Omental fat pad (tissue), 4 donors: ENCODE results near the gene MYOG. TPM values are rescaled to one million over a fixed set of nuclear protein-coding genes. Genes with fewer than 3 reads are reported as not detected.

ENCODE experiments used
- ATAC-seq: fragments of 150-250 bp; one replicate; pipeline ENCODE4 v1.9.1; 2016; ENCODE audit warnings: mild to moderate bottlenecking, moderate library complexity; ENCODE audit not compliant: low FRiP score
- DNase-seq: peaks from one replicate; pipeline ENCODE4 v3.0.0-alpha.2; 2019; ENCODE audit warnings: low spot score
- total RNA-seq, 4 donors: library from RNA; depleted of rRNA; stranded (reverse); fragments of >200 nt; gene quantifications; one replicate each; pipeline ENCODE4 v1.1.0, GENCODE V29; 2016
- TF ChIP-seq, protein P1 (sequence below), 3 donors: fragments of 450-650 bp; IDR thresholded peaks; one replicate each; pipeline ENCODE4 v1.5.1; 2016 to 2017; ENCODE audit warnings: antibody characterized with exemption in 3 of 3, mild to moderate bottlenecking in 3 of 3, moderate library complexity in 2 of 3

MYOG gene
- total RNA-seq, 4 donors from 2014 or later: not detected

DNA sequence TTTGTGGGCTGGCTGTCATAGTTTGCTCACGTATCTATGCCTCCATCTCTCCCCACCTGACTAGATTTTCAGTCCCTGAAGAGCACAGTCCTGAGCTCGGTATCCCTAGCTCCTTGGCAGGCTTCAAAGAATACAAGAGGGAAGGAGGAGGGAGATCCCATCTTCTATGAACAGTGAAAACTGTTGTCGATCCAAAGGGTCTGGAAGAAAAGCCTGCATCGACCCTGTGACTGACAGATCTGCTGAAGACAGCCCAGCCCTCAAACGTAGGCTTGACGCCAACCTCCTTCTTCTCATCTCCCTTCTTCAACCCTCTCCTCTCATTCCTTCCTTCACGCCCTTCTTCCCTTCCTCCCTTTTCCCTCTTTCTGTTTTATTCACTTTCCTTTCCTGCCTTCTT is 28.4 kb upstream of the MYOG start:
- ATAC-seq: no peak
- TF ChIP-seq, protein P1, sequence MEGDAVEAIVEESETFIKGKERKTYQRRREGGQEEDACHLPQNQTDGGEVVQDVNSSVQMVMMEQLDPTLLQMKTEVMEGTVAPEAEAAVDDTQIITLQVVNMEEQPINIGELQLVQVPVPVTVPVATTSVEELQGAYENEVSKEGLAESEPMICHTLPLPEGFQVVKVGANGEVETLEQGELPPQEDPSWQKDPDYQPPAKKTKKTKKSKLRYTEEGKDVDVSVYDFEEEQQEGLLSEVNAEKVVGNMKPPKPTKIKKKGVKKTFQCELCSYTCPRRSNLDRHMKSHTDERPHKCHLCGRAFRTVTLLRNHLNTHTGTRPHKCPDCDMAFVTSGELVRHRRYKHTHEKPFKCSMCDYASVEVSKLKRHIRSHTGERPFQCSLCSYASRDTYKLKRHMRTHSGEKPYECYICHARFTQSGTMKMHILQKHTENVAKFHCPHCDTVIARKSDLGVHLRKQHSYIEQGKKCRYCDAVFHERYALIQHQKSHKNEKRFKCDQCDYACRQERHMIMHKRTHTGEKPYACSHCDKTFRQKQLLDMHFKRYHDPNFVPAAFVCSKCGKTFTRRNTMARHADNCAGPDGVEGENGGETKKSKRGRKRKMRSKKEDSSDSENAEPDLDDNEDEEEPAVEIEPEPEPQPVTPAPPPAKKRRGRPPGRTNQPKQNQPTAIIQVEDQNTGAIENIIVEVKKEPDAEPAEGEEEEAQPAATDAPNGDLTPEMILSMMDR (IDR thresholded peaks at IDR 0.05): no peak
- no peak for DNase-seq

DNA sequence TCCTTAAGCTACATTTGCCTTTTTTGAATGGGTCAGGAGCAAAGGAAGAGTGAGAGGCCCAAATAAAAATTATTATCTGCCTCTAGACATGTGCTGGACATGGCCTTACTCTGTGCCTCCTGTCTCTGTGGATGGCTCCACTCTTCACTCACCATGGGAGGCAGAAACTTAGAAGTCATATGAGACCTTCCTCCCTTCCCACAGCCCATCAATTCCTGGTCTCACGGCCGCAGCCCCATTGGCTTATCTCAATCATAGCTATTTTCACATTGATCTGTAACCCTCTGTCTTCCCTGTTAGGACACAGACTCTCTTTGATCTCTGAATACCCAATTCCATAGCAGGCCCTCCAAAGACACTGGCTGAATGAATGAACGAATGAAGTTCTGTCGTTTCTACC is 27.5 kb upstream of the MYOG start:
- ATAC-seq (no peak), DNase-seq (no peak)
- TF ChIP-seq, protein P1 (IDR thresholded peaks at IDR 0.05): no peak

DNA sequence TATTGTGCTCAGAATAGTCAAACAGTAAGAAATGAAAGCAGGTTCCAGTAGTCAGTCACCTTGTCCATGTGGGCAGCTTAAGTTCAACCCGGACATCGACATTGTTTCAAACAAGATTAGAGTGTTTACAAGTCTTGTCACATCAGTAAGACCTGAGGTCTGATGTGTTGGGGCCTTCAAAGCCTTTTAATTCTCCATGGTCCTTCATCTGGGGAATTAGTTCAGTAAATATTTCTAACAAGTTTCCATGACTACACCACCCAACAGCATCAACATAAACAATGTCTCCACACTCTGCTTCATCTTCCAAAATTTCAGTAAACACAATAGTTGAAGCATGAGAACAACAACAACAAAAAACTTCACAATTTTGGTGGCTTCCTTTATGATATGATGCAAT is 26.7 kb upstream of the MYOG start:
- no peak for ATAC-seq
- no peak for DNase-seq
- TF ChIP-seq, protein P1 (IDR thresholded peaks at IDR 0.05): no peak

- ATAC-seq: no peak
- no peak for DNase-seq
- TF ChIP-seq, protein P1 (IDR thresholded peaks at IDR 0.05): no peak
Measured at GRCh38 chr1:203104789-203105390, 19.1 kb upstream of the MYOG start.

- TF ChIP-seq, protein P1 (IDR thresholded peaks at IDR 0.05): no peak
- no peak for DNase-seq
- no peak for ATAC-seq
Measured at GRCh38 chr1:203103829-203104495, 18.1 kb upstream of the MYOG start.

DNA sequence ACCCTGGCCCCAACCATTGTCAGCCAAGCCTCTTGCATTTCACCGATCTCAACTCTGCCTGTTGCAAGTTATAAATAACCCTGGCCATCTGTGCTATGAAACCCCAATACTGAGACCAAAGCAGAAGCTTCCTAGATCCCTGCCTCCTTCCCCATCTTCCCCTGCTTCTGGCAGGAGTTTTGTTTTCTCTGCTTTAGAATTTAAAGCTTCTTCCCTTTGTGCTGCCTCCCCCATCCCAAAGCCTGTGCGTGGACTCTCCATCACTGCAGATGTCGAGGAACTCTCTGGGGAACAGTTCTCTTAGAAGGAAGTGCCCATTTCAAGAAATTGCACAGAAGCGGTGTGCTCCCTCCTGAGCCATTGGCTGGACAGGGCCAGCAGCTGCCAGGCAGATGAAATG is 17.4 kb upstream of the MYOG start:
- TF ChIP-seq, protein P1 (IDR thresholded peaks at IDR 0.05): no peak
- ATAC-seq (no peak), DNase-seq (no peak)
